Sigmoid colon (tissue), 7 donors: ENCODE measurements around the gene TRIM62. TPM values are rescaled to one million over a fixed set of nuclear protein-coding genes. Genes with fewer than 3 reads are reported as not detected.

Experiments
- DNase-seq: peaks from one replicate; pipeline ENCODE4 v3.0.0-alpha.2; 2019
- H3K27ac ChIP-seq, 4 donors: fragments of 200-600 bp; sonication (generic); one replicate each; pipeline ENCODE4 v1.5.1; 2016 to 2019; ENCODE audit warnings: mild to moderate bottlenecking in 1 of 4
- H3K27me3 ChIP-seq, 3 donors: fragments of 200-600 bp; sonication (generic); one replicate each; pipeline ENCODE4 v1.5.1; 2019; ENCODE audit warnings: mild to moderate bottlenecking in 1 of 3
- H3K36me3 ChIP-seq, 4 donors: fragments of 200-600 bp; sonication (generic); one replicate each; pipeline ENCODE4 v1.5.1; 2016 to 2019
- H3K4me1 ChIP-seq, 4 donors: fragments of 200-600 bp; sonication (generic); one replicate each; pipeline ENCODE4 v1.5.1; 2017 to 2019
- H3K4me3 ChIP-seq, 4 donors: fragments of 200-600 bp; sonication (generic); one replicate each; pipeline ENCODE4 v1.5.1; 2017 to 2019; ENCODE audit warnings: mild to moderate bottlenecking in 2 of 4, moderate library complexity in 1 of 4
- H3K9me3 ChIP-seq, 4 donors: fragments of 200-600 bp in 3 of 4; sonication (generic) in 3 of 4; one replicate each; pipeline versions ENCODE4 v1.5.1 to v1.6.1; 2013 to 2019
- CTCF ChIP-seq, 4 experiments: fragments of 450-650 bp in 3 of 4; fragments of 200-600 bp in 1 of 4; IDR thresholded peaks; one replicate each; pipeline ENCODE4 v1.5.1; 2016 to 2019; ENCODE audit warnings: antibody characterized with exemption in 4 of 4, mild to moderate bottlenecking in 3 of 4, moderate library complexity in 2 of 4
- EP300 ChIP-seq, 4 donors: sonication (generic); formaldehyde crosslinking; IDR thresholded peaks; one replicate each; pipeline ENCODE4 v1.6.1; 2017; ENCODE audit warnings: antibody characterized with exemption in 4 of 4
- POLR2A ChIP-seq, 2 donors: fragments of 450-650 bp; IDR thresholded peaks; one replicate each; pipeline ENCODE4 v1.6.1; 2016; ENCODE audit warnings: antibody characterized with exemption in 2 of 2, mild to moderate bottlenecking in 2 of 2, moderate library complexity in 2 of 2
- POLR2AphosphoS5 ChIP-seq, 4 donors: sonication (generic); formaldehyde crosslinking; IDR thresholded peaks; one replicate each; pipeline ENCODE4 v1.6.1; 2017; ENCODE audit warnings: antibody characterized with exemption in 4 of 4
- WGBS, 2 donors: extraction: QIAGEN DNeasy Blood & Tissue Kit; methylation state at CpG; one replicate each; pipeline ENCODE4 v1.1.7; 2013; 5-methylcytosine and 5-hydroxymethylcytosine counted together
- intact Hi-C: fragments of 100-400 bp; cut with DNase I; formaldehyde crosslinking; loops from one replicate; pipeline ENCODE4 v1.15.1; 2023
- polyA plus RNA-seq, 3 donors: library from polyadenylated mRNA; stranded (reverse); fragments of 200-250 nt; gene quantifications; one replicate each; pipeline ENCODE4 v1.2.3, GENCODE V29; 2013
- total RNA-seq, 4 donors: library from RNA; depleted of rRNA; stranded (reverse); fragments of >200 nt; gene quantifications; one replicate each; pipeline ENCODE4 v1.1.0, GENCODE V29; 2016
- donor health status: healthy with polysubstance abuse.
- donor health status: Bipolar disorder and iron deficiency.
- donor health status: healthy.

TRIM62 gene
- total RNA-seq, result 1 to 10 TPM; 3.2 to 5.2 (median 4.5) TPM
- 1 to 10 TPM; 1.2 to 4.5 (median 1.6) TPM for polyA plus RNA-seq

GRCh38 chr1:33181921-33182341 is at the start of gene TRIM62:
TSS of gene TRIM62 (minus strand) at chr1:33182043. CDS start at chr1:33181432, 611 bp downstream.
- Histone ChIP-seq H3K9me3 (no peaks in the 10 kb centered on the region), H3K4me3 (peak within 1 kb of the TSS; percentile 76 to 95 (median 88)), H3K36me3 (no peaks in the 10 kb centered on the region), H3K27me3 (no peaks in the 10 kb centered on the region), H3K4me1 (peaks cover 0 to 28% (median 20%) of the 10 kb centered on the region in 4 donors), H3K27ac (peak within 1 kb of the TSS; percentile 84 to 91 (median 88))
- WGBS, 2 donors, result 1% methylated on average over 35 of the region's 35 CpGs
- intact Hi-C loops, result loop anchor here (2.0 kb wide), 2 partner anchors 55 to 73 kb away; no protein-coding TSS in a partner anchor
- peak; percentile 50 to 90 (median 84) for TF ChIP-seq POLR2AphosphoS5 (IDR thresholded peaks at IDR 0.05)
- no peak for TF ChIP-seq CTCF (IDR thresholded peaks at IDR 0.05)
- peak; percentile 38 for TF ChIP-seq POLR2A (IDR thresholded peaks at IDR 0.05)
- TF ChIP-seq EP300 (IDR thresholded peaks at IDR 0.05), result no peak
- peak; percentile 92 for DNase-seq

- Histone ChIP-seq H3K36me3 (no peaks in the 10 kb centered on the region), H3K4me3 (no peak overlapping the region), H3K27ac (no peak overlapping the region), H3K27me3 (no peaks in the 10 kb centered on the region), H3K4me1 (peaks cover 0 to 19% (median 13%) of the 10 kb centered on the region in 4 donors), H3K9me3 (no peaks in the 10 kb centered on the region)
- intact Hi-C loops, result no loop called here
- WGBS, 2 donors, result 92 to 93% methylated on average over 7 of the region's 7 CpGs
- DNase-seq, result no peak
- TF ChIP-seq POLR2A (IDR thresholded peaks at IDR 0.05) (no peak), EP300 (IDR thresholded peaks at IDR 0.05) (no peak), POLR2AphosphoS5 (IDR thresholded peaks at IDR 0.05) (no peak), CTCF (IDR thresholded peaks at IDR 0.05) (no peak)
These were observed 49.3 kb upstream of the TRIM62 start for GRCh38 chr1:33231166-33231565.

GRCh38 chr1:33228935-33229487 is 47.2 kb upstream of the TRIM62 start:
- intact Hi-C loops, result loop anchor here (10.0 kb wide), 1 partner anchor 236 kb away; no protein-coding TSS in a partner anchor
- Histone ChIP-seq H3K4me3 (no peak overlapping the region), H3K27ac (peak overlapping the region in 3 of 4 donors; percentile 44 to 48 (median 45)), H3K27me3 (no peaks in the 10 kb centered on the region), H3K36me3 (no peaks in the 10 kb centered on the region), H3K4me1 (peaks cover 0 to 19% (median 13%) of the 10 kb centered on the region in 4 donors), H3K9me3 (no peaks in the 10 kb centered on the region)
- peak; percentile 75 for DNase-seq
- WGBS, 2 donors, result 38 to 46% methylated on average over 5 of the region's 5 CpGs
- TF ChIP-seq POLR2A (IDR thresholded peaks at IDR 0.05), result no peak
- TF ChIP-seq POLR2AphosphoS5 (IDR thresholded peaks at IDR 0.05), result peak in 2 of 4 donors; percentile 41 to 51

GRCh38 chr1:33225586-33225985 is 43.7 kb upstream of the TRIM62 start:
- no peaks in the 10 kb centered on the region for H3K9me3 ChIP-seq
- peaks cover 0 to 19% (median 13%) of the 10 kb centered on the region in 4 donors for H3K4me1 ChIP-seq
- no peak for DNase-seq
- no peaks in the 10 kb centered on the region for H3K36me3 ChIP-seq
- intact Hi-C loops, result loop anchor here (10.0 kb wide), 1 partner anchor 239 kb away; no protein-coding TSS in a partner anchor
- no peaks in the 10 kb centered on the region for H3K27me3 ChIP-seq
- TF ChIP-seq EP300 (IDR thresholded peaks at IDR 0.05) (no peak), POLR2AphosphoS5 (IDR thresholded peaks at IDR 0.05) (no peak)
- H3K27ac ChIP-seq, result no peak overlapping the region
- 68 to 75% methylated on average over 1 of the region's 1 CpG for WGBS, 2 donors
- no peak overlapping the region for H3K4me3 ChIP-seq

GRCh38 chr1:33224166-33224707 is 42.4 kb upstream of the TRIM62 start:
- intact Hi-C loops, result loop anchor here (10.0 kb wide), 1 partner anchor 241 kb away; no protein-coding TSS in a partner anchor
- 76 to 81% methylated on average over 2 of the region's 2 CpGs for WGBS, 2 donors
- no peaks in the 10 kb centered on the region for H3K36me3 ChIP-seq

More at GRCh38 chr1:33224166-33224707, 42.4 kb upstream of the TRIM62 start:
- Histone ChIP-seq H3K4me1 (peaks cover 0 to 19% (median 13%) of the 10 kb centered on the region in 4 donors), H3K27me3 (no peaks in the 10 kb centered on the region), H3K27ac (no peak overlapping the region), H3K4me3 (no peak overlapping the region), H3K9me3 (no peaks in the 10 kb centered on the region)
- no peak for DNase-seq
- TF ChIP-seq EP300 (IDR thresholded peaks at IDR 0.05), result no peak
- TF ChIP-seq POLR2A (IDR thresholded peaks at IDR 0.05), result no peak
- TF ChIP-seq POLR2AphosphoS5 (IDR thresholded peaks at IDR 0.05), result no peak
- TF ChIP-seq CTCF (IDR thresholded peaks at IDR 0.05), result no peak
